GM19035 (cell line): ENCODE data around the gene TMED5.
"Not testable (repeated sequence)": the region's sequence is repeated elsewhere in the genome, so short reads cannot be mapped to it uniquely, and the experiment has no call there.

ENCODE experiments used
- ATAC-seq: cut with Tn5 transposase; IDR thresholded peaks from one replicate; pipeline ENCODE4 v1.9.1; 2021; ENCODE audit not compliant: unreplicated experiment

TMED5 gene

DNA sequence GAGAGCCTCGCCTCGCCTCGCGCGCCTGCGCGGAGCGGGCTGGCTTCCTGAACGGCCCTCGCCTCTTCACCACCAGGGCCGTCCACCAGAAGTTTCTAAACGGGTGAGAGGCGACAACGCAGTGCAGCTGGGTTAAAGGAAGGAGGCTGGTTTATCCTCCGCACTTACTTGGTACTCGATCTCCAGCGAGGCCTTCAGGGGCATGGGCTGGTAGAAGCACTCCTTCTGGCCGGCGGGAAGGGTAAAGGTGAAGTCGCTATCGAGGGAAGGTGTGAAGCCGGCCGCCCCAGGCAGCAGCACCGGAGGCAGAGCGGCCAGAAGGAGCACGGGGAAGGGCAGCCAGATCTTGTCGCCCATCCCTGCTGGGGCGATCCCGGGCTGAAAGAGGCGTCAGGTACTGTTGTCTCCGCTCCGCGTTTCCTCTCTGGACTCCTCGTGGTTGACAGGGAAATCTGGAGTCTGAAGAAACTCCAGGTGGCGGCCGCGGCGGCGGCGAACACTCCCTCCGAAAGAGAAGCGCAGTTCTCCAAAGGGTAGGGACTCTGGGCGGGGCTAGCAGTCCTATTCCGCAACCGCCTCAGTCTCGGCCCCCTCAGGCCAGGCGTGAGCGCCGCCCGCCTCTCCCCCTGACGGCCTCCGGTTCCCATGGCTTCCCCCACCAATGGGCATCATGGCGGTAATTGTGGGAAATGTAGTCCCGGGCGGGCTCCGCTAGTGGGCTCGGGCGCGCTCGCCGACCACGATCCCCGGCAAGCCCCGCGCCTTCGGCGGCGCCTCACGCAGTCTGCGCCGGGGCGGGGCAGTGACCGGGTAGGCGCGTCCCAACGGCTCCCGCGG lies at the start of gene TMED5:
Gene TMED5 (minus strand): TSS at position 528 of the 837 bp plus-strand sequence. CDS start 171 bp downstream, at position 357.
- ATAC-seq: peak; percentile 83

DNA sequence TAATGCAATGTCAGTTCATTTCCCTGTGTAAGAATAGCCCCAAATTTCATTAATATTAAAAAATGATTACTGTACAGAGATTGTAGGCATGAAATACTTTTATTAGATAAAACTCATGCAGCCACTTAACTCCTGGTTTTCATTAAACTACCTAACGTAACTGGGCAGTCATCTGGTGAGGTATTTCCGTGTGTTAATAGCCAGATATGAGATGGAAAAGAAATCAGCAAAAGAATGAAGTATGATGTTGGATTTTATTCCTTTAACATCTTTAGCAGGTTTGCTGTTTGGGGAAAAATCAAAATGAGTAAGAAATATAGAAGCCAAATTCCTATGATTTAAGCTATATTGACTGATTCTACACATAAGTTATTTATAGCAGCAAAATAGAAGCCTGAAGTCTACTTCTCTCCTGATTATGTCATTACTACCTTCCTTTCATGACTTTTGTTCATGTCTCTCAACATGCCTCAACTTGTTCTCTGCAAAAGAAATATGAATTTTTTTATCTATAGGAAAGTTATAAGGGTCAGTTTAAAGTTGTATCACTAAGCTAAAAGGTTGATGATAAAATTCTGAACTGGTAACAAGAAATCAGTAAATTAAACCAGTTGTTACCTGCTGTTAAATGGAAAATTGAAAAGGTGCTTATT lies 42.9 kb upstream of the TMED5 start:
- no peak for ATAC-seq

DNA sequence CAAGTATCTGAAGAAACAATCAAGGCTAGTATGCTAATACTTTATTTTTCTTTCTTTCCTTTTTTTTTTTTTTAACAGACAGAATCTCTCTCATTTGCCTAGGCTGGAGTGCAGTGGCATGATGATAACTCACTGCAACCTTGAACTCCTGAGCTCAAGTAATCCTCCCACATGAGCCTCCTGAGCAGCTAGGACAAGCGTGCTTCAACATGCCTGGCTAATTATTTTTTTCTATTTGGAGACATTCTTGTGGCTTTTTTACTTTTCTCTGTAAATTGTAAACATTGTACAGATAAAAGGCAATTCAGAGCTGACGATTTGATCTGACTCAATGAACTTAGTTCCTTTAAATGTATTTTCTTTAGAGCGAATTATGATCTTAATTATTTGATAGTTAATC lies 41.7 kb upstream of the TMED5 start:
- no peak for ATAC-seq

DNA sequence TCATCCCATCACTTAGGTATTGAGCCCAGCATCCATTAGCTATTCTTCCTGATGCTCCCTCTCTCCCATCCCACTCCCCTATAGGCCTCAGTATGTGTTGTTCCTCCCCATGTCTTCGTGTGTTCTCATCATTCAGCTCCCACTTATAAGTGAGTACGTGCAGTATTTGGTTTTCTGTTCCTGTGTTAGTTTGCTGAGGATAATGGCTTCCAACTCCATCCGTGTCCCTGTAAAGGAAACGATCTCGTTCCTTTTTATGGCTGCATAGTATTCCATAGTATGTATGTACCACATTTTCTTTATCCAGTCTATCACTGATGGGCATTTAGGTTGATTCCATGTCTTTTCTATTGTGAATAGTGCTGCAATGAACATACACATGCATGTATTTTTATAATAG lies 40.5 kb upstream of the TMED5 start:
- ATAC-seq: not testable (repeated sequence)

DNA sequence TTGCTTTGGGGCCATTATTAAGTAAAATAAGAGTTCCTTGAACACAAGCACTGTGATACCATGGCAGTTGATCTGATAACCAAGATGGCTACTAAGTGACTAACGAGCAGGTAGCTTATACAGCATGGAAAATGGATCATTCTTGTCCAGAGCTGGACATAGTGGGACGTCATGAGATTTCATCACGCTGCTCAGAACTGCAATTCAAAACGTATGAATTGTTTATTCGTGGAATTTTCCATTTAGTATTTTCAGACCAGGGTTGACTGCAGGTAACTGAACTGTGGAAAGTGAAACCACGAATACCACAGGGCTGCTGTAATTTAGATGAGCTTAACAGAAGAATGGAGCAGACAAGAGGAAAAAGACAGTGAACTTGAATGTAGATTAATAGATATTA lies 39.2 kb upstream of the TMED5 start:
- ATAC-seq: no peak

DNA sequence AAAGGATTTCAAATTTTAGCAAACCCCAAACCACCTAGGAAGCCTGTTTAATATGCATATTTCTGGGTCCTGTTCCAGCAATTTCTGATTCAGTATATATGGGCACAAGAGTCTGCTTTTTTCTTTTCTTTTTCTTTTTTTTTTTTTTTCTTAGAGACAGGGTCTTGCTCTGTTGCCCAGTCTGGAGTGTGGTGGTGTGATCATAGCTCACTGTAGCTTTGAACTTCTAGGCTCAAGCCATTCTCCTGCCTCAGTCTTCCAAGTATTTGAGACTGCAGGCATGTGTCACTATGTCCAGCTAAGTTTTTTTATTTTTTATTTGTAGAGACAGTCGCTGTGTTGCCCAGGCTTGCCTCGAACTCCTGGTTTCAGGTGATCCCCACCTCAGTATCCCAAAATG lies 35.1 kb upstream of the TMED5 start:
- ATAC-seq: no peak

DNA sequence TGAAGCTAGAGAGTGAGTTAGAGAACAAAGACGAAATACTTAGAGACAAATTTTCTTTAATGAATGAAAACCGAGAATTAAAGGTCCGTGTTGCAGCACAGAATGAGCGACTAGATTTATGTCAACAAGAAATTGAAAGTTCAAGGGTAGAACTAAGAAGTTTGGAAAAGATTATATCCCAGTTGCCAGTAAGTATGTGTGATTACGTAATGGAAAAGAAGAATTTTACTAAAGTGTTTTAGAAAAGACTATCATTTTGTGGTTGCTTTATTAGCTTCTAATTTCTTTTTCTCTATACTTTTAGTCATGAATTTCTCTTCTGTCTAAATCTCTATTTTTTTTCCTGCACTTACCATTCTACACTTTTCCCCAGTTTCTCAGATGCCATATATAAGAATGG lies 27.0 kb upstream of the TMED5 start:
- no peak for ATAC-seq

DNA sequence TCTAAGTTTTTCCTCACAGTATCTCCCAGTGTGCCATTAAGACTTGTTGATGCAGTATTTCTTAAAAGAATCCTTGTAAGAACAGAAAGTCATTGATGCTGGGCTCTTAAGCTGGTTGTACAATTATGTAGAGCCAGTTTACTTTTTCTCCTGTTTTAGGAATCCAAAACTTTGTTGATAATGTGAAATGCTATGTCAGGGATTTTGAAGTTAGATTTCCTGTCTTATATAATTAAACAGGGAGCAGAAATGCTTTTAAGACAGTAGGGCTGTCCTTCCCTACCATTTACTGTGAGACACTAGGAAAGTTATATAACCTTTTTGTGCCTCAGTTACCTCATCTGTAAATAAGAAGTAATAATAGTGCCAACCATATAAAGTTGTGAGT lies 26.3 kb upstream of the TMED5 start:
- ATAC-seq: no peak

DNA sequence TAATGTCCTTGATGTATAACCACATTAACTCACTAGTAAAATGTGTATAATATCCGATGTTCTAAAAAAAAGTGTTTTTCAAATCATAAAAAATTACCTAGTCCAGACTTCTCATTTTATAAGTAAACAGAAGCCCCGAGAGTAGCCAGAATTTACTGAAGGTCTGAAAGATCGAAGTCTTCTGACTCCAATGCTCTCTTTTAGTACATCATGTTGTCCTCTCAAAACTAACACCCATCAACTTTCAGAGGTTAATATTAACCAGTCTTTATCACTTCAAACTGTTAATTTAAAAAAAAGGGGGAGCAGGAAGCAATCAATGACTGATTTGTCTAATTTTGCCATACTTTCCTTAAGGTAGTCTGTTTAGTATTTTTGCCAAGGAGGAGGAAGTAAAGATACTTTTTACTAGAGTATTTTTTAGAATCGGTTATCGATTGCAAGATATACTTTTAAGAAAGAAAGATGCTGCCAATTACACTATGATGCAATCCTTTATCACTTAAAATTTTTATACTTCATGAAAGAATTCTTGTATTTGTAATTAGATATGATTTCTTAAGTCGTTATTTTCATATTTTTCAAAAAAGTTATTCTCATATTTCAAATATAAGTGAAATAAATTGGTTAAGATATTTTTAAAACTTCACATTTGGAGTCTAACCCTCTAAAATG lies 25.8 kb upstream of the TMED5 start:
- no peak for ATAC-seq

DNA sequence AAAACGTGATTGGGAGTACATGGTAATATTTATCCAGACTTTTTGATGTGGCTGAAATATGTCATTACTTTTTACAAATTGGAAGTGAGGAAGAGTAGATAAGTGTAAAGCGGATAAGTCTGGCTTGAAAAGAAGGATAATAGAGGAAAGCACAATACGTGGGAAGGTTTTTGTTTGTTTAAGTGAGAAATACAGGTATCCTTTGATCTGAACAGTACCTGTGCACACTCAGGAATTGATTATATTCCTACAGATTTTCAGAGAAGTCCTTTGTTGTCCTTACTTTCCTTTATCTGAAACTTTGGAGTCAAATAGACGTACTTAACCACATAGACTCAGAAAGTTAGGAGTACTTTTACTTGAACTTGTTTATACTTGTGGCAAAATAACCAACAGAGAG lies 20.5 kb upstream of the TMED5 start:
- ATAC-seq: no peak

DNA sequence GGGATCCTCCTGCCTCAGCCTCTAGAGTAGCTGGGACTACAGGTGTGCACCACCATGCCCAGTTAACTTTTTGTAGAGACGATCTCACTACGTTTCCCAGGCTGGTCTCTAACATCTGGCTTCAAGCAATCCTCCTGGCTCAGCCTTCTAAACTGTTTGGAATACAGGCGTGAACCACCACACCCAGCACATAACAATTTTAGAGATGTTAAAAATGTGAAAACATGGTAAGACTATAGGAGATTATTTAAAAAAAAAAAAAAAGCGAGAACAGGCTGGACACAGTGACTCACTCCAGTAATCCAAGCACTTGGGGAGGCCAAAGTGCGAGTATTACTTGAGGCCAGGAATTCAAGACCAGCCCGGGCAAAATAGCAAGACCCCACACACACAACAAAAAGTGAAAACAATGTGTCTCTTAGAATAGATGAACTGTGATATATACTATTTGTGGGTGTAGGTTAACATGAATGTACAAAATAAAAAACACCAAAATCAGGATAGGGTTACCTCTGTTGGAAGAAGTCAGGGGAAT lies 19.9 kb upstream of the TMED5 start:
- ATAC-seq: no peak

DNA sequence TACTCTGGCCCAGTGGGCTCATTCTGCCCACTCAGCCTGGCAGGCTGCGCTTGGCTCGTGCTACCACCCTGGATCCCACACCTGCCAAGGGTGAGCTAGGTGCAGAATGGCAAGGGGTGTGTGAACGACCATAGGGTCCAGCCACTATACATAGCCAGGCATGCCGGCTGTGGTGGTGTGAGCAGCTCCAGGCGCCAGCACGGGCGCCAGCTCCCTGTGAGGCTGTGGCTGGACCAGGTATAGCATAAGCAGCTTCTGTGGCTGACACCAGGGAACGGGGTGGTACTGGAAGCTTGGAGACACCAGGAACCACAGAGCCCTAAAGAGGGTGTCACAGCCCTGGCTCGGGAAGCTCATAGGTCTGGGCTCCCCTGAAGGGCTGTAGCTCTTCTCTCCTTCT lies 18.9 kb upstream of the TMED5 start:
- no peak for ATAC-seq

DNA sequence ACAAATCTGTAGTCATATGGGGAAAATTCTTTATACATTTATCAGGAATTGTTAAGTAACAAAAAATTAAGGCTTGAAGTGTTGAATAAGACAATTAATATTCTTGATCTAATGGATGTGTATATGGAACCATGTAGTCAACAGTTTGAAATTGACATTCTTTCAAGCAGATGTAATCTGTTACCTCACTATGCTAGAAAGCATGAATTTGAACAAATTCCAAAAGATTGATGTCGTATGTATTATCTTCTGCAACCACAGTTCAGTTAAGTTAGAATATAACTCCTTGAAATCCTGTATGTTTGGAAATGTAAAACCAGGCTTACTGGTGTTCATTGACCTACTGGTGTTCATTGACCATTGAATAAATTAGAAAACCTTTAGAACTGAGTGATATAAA lies 16.4 kb upstream of the TMED5 start:
- no peak for ATAC-seq

DNA sequence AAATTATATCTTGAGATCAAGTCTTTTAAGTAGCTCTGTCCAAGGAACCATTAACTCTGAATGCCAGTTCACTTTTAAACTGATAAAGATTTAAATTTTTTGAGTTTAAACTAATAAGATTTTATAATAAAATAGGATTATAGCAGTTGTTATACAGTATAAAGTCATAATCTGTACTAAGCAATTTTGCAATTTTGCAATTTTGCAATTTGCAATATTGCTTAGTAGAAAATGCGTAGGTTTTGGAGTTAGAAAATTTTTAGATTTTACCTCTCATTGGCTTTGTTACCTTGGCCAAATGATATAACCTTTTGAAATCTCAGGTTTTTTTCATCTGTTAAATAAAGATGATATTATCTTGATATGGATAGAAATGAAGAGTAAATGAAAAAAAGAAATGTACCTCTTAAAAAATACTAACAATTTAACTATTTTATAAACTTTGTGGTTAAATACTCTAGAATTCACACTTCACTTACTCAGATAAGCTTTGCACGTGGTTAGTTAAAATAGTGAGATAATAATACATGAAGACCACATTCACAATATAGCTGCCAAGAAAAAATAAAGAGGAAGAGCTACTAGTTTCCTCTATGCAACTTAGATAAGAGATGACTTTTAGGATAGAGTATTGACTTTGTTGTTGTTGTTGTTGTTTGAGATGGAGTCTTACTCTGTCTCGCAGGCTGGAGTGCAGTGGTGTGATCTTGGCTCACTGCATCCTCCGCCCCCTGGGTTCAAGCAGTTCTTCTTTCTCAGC lies 14.2 kb upstream of the TMED5 start:
- no peak for ATAC-seq

DNA sequence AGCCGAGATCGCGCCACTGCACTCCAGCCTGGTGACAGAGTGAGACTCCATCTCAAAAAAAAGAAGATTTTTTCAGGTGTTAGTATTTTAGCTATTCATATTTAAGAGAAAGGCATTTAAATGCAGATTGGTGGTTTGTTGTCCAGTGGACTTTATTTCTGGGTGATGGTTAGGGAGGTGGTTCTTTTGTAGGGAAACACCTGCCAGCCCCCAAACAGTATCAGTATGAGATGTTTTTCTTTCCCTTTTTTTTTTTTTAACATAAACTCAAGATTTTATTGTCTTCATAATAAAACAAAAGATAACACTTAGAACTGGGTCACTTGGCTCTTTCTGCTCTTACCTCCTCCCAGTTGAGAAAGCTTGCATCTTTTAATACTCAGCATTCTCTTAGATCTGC lies 10.2 kb upstream of the TMED5 start:
- ATAC-seq: no peak

DNA sequence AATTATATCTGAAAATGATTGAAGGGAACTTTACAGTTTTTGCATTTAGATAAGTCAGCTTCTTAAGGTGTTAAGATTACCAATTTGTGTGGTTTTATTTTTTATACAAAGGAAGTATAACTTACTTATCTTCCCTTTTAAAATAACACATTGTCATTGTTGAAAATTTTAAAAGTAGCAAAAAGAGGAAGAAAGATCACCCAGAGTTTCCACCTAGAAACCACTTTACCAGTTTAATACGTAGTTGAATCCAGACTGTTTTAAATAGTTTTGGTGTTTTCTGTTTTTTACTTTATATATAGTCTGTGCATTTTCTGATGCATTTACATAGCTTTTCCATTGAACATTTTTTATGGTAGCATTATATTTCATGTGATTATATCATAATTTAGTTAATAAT lies 6.5 kb upstream of the TMED5 start:
- ATAC-seq: no peak

DNA sequence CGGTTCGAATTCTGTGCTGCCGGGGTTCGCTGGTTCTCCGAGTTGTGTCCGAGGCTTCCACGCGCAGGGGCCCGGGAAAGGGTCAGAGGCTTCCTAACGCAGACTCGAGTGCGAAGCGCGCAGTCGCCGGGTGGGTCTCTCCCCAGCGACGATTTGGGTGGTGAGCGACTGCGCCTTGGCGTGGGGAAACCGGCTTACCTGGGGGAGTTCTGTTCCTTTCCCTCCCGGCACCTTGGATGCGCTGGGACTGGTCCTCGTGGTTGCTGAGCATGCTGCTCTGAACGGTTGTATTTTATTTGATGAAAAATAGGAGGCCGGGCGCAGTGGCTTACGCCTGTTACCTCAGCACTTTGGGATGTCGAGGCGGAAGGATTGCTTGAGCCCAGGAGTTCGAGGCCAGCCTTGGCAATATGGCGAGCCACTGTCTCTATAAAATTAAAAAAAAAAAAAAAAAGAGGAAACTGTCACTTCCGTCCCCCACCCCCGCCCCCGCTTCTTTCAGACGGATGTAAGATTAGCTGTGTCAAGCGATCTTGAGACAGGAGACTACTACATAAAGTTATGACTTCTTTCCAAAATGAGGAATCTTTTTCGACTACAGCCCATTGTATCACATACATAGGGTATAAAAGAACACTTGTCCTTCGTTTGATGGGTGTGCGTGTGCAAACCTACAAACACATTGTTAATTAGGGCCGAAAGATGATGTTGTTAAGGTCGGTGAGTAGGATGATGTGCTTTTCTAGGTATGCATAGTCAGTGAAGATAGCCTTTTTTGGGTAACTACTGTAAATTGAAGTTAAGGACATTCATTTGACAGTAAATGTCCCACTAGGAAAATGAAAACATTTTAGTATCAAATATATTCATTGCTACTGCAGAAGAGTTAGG lies 755 bp upstream of the TMED5 start, which contains the start of gene CCDC18:
Gene CCDC18 (plus strand): TSS at position 2 of the 891 bp plus-strand sequence. CDS start 2,638 bp downstream, outside the sequence.
- peak; percentile 18 for ATAC-seq

DNA sequence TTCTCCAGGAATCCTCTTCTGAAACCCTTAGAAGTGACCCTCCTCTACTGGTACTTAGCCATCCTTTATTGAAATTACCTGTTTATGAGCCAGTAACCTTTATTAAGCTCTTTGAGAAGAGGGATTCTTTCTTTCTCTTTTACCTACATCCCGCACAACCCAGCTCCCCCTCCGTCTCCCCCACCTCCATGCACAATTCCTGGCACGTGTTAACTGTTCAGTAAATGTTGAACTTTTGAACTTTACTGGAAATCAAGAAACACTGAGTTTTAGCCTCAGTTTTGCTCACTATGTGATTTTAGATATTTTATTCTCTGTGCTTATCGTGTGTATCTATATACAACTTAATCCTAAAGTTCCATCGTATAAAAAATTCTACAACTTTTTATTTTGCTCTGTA lies 1.8 kb downstream of the TMED5 start:
- ATAC-seq: no peak

DNA sequence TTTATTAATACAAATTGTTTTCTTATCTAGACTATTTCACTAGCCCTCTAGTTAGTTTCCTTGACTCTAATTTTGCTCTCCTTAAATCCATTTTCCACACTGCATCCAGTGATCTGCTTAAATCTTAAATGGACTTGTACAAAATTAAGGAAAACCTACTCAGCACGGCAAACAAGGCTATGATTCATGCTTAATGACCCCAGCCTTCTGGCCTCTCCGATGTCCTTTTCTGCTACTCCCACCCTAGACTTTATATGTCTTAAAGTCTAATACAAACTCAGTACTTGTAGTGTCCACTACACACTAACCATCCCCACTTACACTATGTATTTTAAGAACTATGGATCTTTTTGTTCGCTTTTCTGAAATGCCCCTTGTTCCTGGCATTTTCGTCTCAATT lies 2.2 kb downstream of the TMED5 start:
- no peak for ATAC-seq

DNA sequence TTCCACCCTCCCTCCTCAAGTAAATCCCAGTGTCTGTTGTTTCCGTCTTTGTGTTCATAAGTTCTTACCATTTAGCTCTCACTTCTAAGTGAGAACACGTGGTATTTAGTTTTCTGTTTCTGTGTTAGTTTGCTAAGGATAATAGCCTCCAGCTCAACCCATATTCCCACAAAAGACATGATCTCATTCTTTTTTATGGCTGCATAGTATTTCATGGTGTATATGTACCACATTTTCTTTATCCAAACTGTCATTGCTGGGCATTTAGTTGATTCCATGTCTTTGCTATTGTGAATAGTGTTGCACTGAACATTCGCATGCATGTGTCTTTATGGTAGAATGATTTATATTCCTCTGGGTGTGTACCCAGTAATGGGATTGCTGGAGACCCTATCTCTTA lies 5.6 kb downstream of the TMED5 start:
- not testable (repeated sequence) for ATAC-seq
